Neuronal stem cell (in vitro differentiated cells): Measurements from ENCODE around the gene CALHM1.
"Not testable (repeated sequence)": the region's sequence is repeated elsewhere in the genome, so short reads cannot be mapped to it uniquely, and the experiment has no call there.

ENCODE experiments used
- DNase-seq: peaks from one replicate; pipeline ENCODE4 v3.0.0-alpha.2; 2013; ENCODE audit warnings: low spot score
- H2AFZ ChIP-seq: one replicate; pipeline ENCODE4 v1.6.1; 2013; ENCODE audit warnings: mild to moderate bottlenecking, low read length, inconsistent platforms
- H2AK5ac ChIP-seq: 2 replicates; pipeline ENCODE4 v1.6.1; 2013; ENCODE audit warnings: low read depth, mild to moderate bottlenecking, inconsistent platforms, low read length, moderate library complexity, mixed read lengths
- H2BK120ac ChIP-seq: 2 replicates; pipeline ENCODE4 v1.6.1; 2013; ENCODE audit warnings: low read depth, mild to moderate bottlenecking, inconsistent platforms, low read length, moderate library complexity, mixed read lengths
- H2BK12ac ChIP-seq: one replicate; pipeline ENCODE4 v1.6.1; 2013; ENCODE audit warnings: low read length, inconsistent platforms
- H2BK15ac ChIP-seq: 2 replicates; pipeline ENCODE4 v1.6.1; 2013; ENCODE audit warnings: mild to moderate bottlenecking, low read length, inconsistent platforms, mixed read lengths
- H2BK5ac ChIP-seq: one replicate; pipeline ENCODE4 v1.6.1; 2013; ENCODE audit warnings: inconsistent platforms, mild to moderate bottlenecking, low read length, moderate library complexity
- H3K14ac ChIP-seq: one replicate; pipeline ENCODE4 v1.6.1; 2013; ENCODE audit warnings: low read length, inconsistent platforms
- H3K18ac ChIP-seq: 2 replicates; pipeline ENCODE4 v1.6.1; 2013; ENCODE audit warnings: low read length, inconsistent platforms
- H3K23ac ChIP-seq: 2 replicates; pipeline ENCODE4 v1.6.1; 2013; ENCODE audit warnings: low read depth, mild to moderate bottlenecking, mixed read lengths, low read length, inconsistent platforms; ENCODE audit not compliant: poor library complexity
- H3K27ac ChIP-seq: replicated peaks from 3 replicates; pipeline ENCODE4 v1.5.1; 2013; ENCODE audit warnings: low read length, inconsistent platforms
- H3K27me3 ChIP-seq, 3 experiments: 2 replicates each; pipeline ENCODE4 v1.6.1; 2013; ENCODE audit warnings: low read length in 3 of 3, mild to moderate bottlenecking in 2 of 3, inconsistent platforms in 1 of 3, low read depth in 1 of 3, mixed read lengths in 1 of 3, moderate library complexity in 1 of 3; ENCODE audit not compliant: control insufficient read depth in 3 of 3, insufficient read depth in 3 of 3
- H3K36me3 ChIP-seq, 2 donors: replicated peaks in 1 of 2; 2 replicates each; pipeline ENCODE4 v1.6.1; 2013; ENCODE audit warnings: low read length in 2 of 2; ENCODE audit not compliant: control insufficient read depth in 2 of 2, insufficient read depth in 2 of 2
- H3K4ac ChIP-seq: 2 replicates; pipeline ENCODE4 v1.6.1; 2013; ENCODE audit warnings: inconsistent platforms, mild to moderate bottlenecking, low read length, moderate library complexity
- H3K4me1 ChIP-seq, 2 donors: 1 replicate in 1 of 2; 2 replicates in 1 of 2; pipeline ENCODE4 v1.6.1; 2013; ENCODE audit warnings: low read length in 2 of 2, low read depth in 1 of 2; ENCODE audit not compliant: control insufficient read depth in 2 of 2, insufficient read depth in 1 of 2
- H3K4me2 ChIP-seq: one replicate; pipeline ENCODE4 v1.6.1; 2013; ENCODE audit warnings: mild to moderate bottlenecking, low read length, inconsistent platforms; ENCODE audit not compliant: insufficient read depth, poor library complexity, severe bottlenecking
- H3K4me3 ChIP-seq, 2 donors: 2 replicates each; pipeline ENCODE4 v1.5.1; 2013; ENCODE audit warnings: low read length in 2 of 2, mild to moderate bottlenecking in 2 of 2, inconsistent platforms in 1 of 2, moderate library complexity in 1 of 2
- H3K79me1 ChIP-seq: one replicate; pipeline ENCODE4 v1.6.1; 2013; ENCODE audit warnings: low read depth, mild to moderate bottlenecking, inconsistent platforms, low read length, moderate library complexity
- H3K9ac ChIP-seq: one replicate; pipeline ENCODE4 v1.6.1; 2013; ENCODE audit warnings: mild to moderate bottlenecking, low read depth, low read length, inconsistent platforms; ENCODE audit not compliant: poor library complexity
- H3K9me3 ChIP-seq, 2 donors: replicated peaks in 1 of 2; 2 replicates each; pipeline versions ENCODE3 to v1.6.1; 2013; ENCODE audit warnings: low read length in 2 of 2, mild to moderate bottlenecking in 2 of 2, inconsistent platforms in 1 of 2, low read depth in 1 of 2, mixed read lengths in 1 of 2, moderate library complexity in 1 of 2; ENCODE audit not compliant: control insufficient read depth in 2 of 2, insufficient read depth in 1 of 2
- H4K8ac ChIP-seq: one replicate; pipeline ENCODE4 v1.6.1; 2013; ENCODE audit warnings: low read depth, mild to moderate bottlenecking, inconsistent platforms, low read length, moderate library complexity
- H4K91ac ChIP-seq: one replicate; pipeline ENCODE4 v1.6.1; 2013; ENCODE audit warnings: low read length, low read depth, mild to moderate bottlenecking, inconsistent platforms; ENCODE audit not compliant: poor library complexity
- whole genome bisulfite sequencing, 2 donors: extraction: QIAGEN DNeasy Blood & Tissue Kit; methylation state at CpG; one replicate each; pipeline ENCODE4 v1.1.7; 2013; ENCODE audit warnings: missing lambda C conversion rate in 2 of 2, mixed read lengths in 1 of 2; ENCODE audit not compliant: insufficient read length in 2 of 2, insufficient replicate concordance in 1 of 2; ENCODE audit errors: extremely low coverage in 2 of 2; 5-methylcytosine and 5-hydroxymethylcytosine counted together

Gene CALHM1

DNA sequence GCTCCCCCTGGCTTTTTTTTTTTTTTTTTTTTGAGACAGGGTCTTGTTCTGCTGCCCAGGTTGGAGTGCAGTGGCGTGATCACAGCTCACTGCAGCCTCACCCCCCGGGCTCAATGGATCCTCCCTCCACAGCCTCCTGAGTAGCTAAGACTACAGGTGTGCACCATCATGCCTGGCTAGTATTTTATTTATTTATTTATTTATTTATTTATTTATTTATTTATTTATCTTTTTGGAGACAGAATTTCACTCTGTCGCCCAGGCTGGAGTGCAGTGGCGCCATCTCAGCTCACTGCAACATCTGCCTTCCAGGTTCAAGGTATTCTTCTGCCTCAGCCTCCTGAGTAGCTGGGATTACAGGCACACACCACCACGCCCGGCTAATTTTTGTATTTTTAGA is 45.1 kb upstream of the CALHM1 start:
- H2BK5ac ChIP-seq, H3K36me3 ChIP-seq, H3K27ac ChIP-seq, H4K91ac ChIP-seq, H4K8ac ChIP-seq, H3K23ac ChIP-seq, H2BK12ac ChIP-seq, H2AFZ ChIP-seq, H3K18ac ChIP-seq, H3K79me1 ChIP-seq, H2BK120ac ChIP-seq, H2AK5ac ChIP-seq, H3K14ac ChIP-seq, H3K4me2 ChIP-seq, H3K4ac ChIP-seq, H3K9ac ChIP-seq, DNase-seq, H2BK15ac ChIP-seq, H3K4me3 ChIP-seq, H3K9me3 ChIP-seq: not testable (repeated sequence)
- Histone ChIP-seq H3K4me1 (peaks cover 9 to 17% of the 10 kb centered on the region in 2 donors), H3K27me3 (peaks cover 0 to 21% (median 0%) of the 10 kb centered on the region in 3 experiments)
- WGBS, 2 donors = no CpG with 5 or more reads among the region's 6 CpGs

DNA sequence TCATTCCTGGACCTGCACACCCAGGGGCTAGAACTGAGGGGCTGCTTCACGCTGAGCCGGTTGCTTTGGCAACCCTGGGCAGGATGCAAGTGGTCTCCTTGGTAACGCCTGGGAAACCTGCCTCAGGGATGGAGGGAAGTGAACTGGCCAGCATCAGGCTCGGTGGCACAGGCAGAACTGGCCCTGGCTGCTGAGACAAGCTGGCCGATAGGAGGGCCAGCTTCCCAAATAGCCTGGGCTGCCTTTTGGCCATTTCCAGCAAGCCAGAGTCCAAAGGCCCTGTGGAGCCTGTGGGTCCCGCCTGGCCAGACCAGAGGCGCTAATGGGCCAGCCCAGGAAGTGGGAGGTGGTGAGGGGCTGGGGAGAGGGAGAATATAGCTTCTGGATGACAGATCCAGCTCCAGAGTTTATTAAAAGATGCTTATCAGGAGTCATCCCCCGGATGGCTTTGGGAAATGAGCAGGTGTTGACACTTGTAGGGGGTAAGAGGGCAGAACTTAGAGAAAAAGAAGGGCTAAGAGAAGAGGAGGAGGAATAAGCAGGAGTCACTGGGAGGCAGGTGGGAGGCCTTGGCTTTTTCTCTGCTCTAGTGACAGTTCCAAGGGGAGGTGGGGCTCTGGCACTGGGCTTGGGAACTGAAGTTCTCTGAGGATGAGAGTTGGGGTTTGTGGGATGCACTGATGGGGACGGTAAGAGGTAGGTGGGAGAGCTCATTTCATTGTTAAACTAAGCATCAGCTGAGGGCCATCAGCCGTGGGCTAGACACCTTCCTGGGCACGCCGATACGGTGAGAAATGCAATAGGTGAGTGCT is 44.4 kb upstream of the CALHM1 start:
- Histone ChIP-seq H3K4me3 (no peak overlapping the region), H3K4ac (no peak overlapping the region), H4K8ac (no peak overlapping the region), H2BK15ac (no peak overlapping the region), H2BK120ac (no peak overlapping the region), H3K79me1 (no peaks in the 10 kb centered on the region), H3K9me3 (no peaks in the 10 kb centered on the region), H4K91ac (no peak overlapping the region), H2BK12ac (no peak overlapping the region), H3K23ac (no peak overlapping the region), H2AK5ac (peak overlapping the region; percentile 78), H3K18ac (no peak overlapping the region), H2AFZ (no peak overlapping the region), H3K27ac (no peak overlapping the region), H3K14ac (no peak overlapping the region), H3K36me3 (no peaks in the 10 kb centered on the region), H2BK5ac (no peak overlapping the region), H3K27me3 (peaks cover 0 to 21% (median 0%) of the 10 kb centered on the region in 3 experiments), H3K4me1 (peaks cover 9 to 17% of the 10 kb centered on the region in 2 donors), H3K9ac (peak overlapping the region; percentile 73), H3K4me2 (no peak overlapping the region)
- no peak for DNase-seq
- WGBS, 2 donors = no CpG with 5 or more reads among the region's 13 CpGs

DNA sequence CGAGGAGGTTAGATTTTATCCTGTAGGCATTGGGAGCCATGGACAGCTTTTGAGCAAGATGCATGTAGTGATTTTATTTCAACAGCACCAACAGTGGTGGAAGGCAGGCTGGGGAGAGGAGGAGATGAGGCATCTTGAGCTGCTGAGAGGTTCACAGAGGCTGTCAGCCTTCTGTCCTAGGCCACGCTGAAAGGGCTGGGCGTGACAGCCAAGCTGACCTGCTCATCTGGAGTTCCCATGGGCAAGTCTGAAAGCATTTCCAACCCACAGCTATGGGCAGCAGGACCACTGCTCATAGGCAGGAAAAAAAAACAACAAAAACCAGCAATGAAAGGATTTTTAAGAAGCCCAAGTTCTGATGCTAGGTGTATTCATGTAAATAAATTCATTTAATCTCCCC is 42.5 kb upstream of the CALHM1 start:
- no peak overlapping the region for H3K23ac ChIP-seq
- no peak overlapping the region for H3K14ac ChIP-seq
- H3K9me3 ChIP-seq = no peaks in the 10 kb centered on the region
- H3K4me3 ChIP-seq = no peak overlapping the region
- H3K36me3 ChIP-seq = no peaks in the 10 kb centered on the region
- H3K27me3 ChIP-seq = peaks cover 0 to 27% (median 0%) of the 10 kb centered on the region in 3 experiments
- H3K9ac ChIP-seq = no peak overlapping the region
- no peak overlapping the region for H4K91ac ChIP-seq
- no peak overlapping the region for H2BK120ac ChIP-seq
- no peak overlapping the region for H2BK12ac ChIP-seq
- H3K27ac ChIP-seq = no peak overlapping the region
- WGBS, 2 donors = no CpG with 5 or more reads among the region's 3 CpGs
- no peak overlapping the region for H3K18ac ChIP-seq
- no peak overlapping the region for H2AFZ ChIP-seq
- H3K4ac ChIP-seq = no peak overlapping the region
- no peak overlapping the region for H2BK5ac ChIP-seq
- H3K4me2 ChIP-seq = no peak overlapping the region
- H4K8ac ChIP-seq = no peak overlapping the region
- DNase-seq = no peak
- no peaks in the 10 kb centered on the region for H3K79me1 ChIP-seq
- no peak overlapping the region for H2AK5ac ChIP-seq
- H2BK15ac ChIP-seq = no peak overlapping the region
- peaks cover 9 to 17% of the 10 kb centered on the region in 2 donors for H3K4me1 ChIP-seq

GRCh38 chr10:103500481-103500880 is 41.8 kb upstream of the CALHM1 start:
- H2BK5ac ChIP-seq = no peak overlapping the region
- H3K4ac ChIP-seq = no peak overlapping the region
- no peaks in the 10 kb centered on the region for H3K79me1 ChIP-seq
- DNase-seq = no peak
- H3K23ac ChIP-seq = no peak overlapping the region
- H2AK5ac ChIP-seq = no peak overlapping the region
- peaks cover 9 to 17% of the 10 kb centered on the region in 2 donors for H3K4me1 ChIP-seq
- H3K36me3 ChIP-seq = no peaks in the 10 kb centered on the region
- no peak overlapping the region for H4K91ac ChIP-seq
- H3K9me3 ChIP-seq = no peaks in the 10 kb centered on the region
- no peak overlapping the region for H2BK120ac ChIP-seq
- no peak overlapping the region for H3K4me2 ChIP-seq
- no peak overlapping the region for H3K14ac ChIP-seq
- H2AFZ ChIP-seq = no peak overlapping the region
- no peak overlapping the region for H4K8ac ChIP-seq
- no peak overlapping the region for H2BK12ac ChIP-seq
- no peak overlapping the region for H3K4me3 ChIP-seq
- H3K27me3 ChIP-seq = peaks cover 0 to 34% (median under 1%) of the 10 kb centered on the region in 3 experiments
- WGBS, 2 donors = no CpG with 5 or more reads among the region's 6 CpGs
- H2BK15ac ChIP-seq = no peak overlapping the region
- H3K9ac ChIP-seq = no peak overlapping the region
- H3K27ac ChIP-seq = no peak overlapping the region
- H3K18ac ChIP-seq = no peak overlapping the region
